ENCODE measurements around the gene FOXRED1.

Gene FOXRED1

GRCh38 chr11:126311401-126312291, 42.7 kb downstream of the FOXRED1 start:
- no peak for DNase-seq (ENCODE audit: low read depth in 2 of 2)

GRCh38 chr11:126312961-126313360, 44.0 kb downstream of the FOXRED1 start:
- no peak for DNase-seq (ENCODE audit: low read depth in 2 of 2)

GRCh38 chr11:126313826-126314225, 44.9 kb downstream of the FOXRED1 start:
- DNase-seq (ENCODE audit: low read depth in 2 of 2) = no peak

GRCh38 chr11:126317432-126317755, 48.4 kb downstream of the FOXRED1 start:
- no peak for DNase-seq (ENCODE audit: low read depth in 2 of 2)

GRCh38 chr11:126317756-126318573, 49.0 kb downstream of the FOXRED1 start:
- DNase-seq (ENCODE audit: low read depth in 2 of 2) = no peak

GRCh38 chr11:126318574-126319373, 49.8 kb downstream of the FOXRED1 start:
- DNase-seq (ENCODE audit: low read depth in 2 of 2) = no peak

GRCh38 chr11:126319374-126319740, 50.4 kb downstream of the FOXRED1 start:
- DNase-seq (ENCODE audit: low read depth in 2 of 2) = no peak

GRCh38 chr11:126322996-126323395, 54.0 kb downstream of the FOXRED1 start:
- DNase-seq (ENCODE audit: low read depth in 2 of 2) = no peak

- no peak for DNase-seq (ENCODE audit: low read depth in 2 of 2)
Measured at GRCh38 chr11:126327281-126328000, 58.5 kb downstream of the FOXRED1 start.
